ENCODE data around the gene CTNNBL1. TPM values are rescaled to one million over a fixed set of nuclear protein-coding genes. Genes with fewer than 3 reads are reported as not detected.

Gene CTNNBL1
- total RNA-seq, 1 experiment from 2014 or later = 71.2 TPM

DNA sequence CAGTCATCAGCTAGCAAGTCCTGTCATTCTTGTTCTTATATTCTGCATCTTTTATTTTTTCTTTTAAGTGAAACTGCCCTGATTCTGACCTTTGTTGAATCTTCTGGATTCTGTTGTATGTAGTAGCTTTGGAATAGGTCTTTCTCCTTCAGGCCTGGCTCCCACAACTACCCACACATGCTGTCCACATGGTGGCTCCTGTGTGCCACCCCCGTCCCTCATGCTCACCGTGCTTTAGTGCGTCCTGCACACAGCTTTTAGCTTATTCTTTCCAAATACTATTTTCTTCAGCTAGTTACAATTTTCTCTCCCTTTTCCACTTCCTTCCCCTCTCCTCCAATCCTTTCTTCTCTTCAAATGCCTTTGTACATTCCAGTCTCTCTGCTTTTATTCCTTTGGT is 61.8 kb downstream of the CTNNBL1 start:
- POLR2A ChIA-PET = no interaction called here
- DNase-seq (ENCODE audit: low read depth, low spot score) (no peak), ATAC-seq (no peak)
- Histone ChIP-seq H3K36me3 (ENCODE audit: control insufficient read depth, insufficient read depth, low read length) (no peaks in the 10 kb centered on the region; the same call in 1 of the 2 replicates), H3K27me3 (ENCODE audit: control insufficient read depth, insufficient read depth, low read length) (no peaks in the 10 kb centered on the region), H3K27ac (ENCODE audit: low read length) (no peak overlapping the region), H3K9me3 (ENCODE audit: control insufficient read depth, insufficient read depth, low read depth, low read length) (no peaks in the 10 kb centered on the region), H3K4me3 (ENCODE audit: low read depth in 2 of 2, low read length in 2 of 2) (no peak overlapping the region), H3K4me1 (ENCODE audit: control insufficient read depth, insufficient read depth, low read length) (no peaks in the 10 kb centered on the region)
- in situ Hi-C loops (cut with HindIII; ENCODE audit: low pct_unique_long_range_greater_than_20kb, low sequenced_read_pairs) (no loop called here), intact Hi-C loops (cut with micrococcal nuclease; ENCODE audit: unreplicated experiment) (no loop called here)
- BruUV-seq (replicated peaks) = no TSS peak
- TF ChIP-seq POLR2AphosphoS5 (IDR thresholded peaks at IDR 0.05; ENCODE audit: low read depth, low read length) (no peak), SIN3A (IDR thresholded peaks at IDR 0.05; ENCODE audit: borderline replicate concordance, insufficient read depth, low read depth, low read length) (no peak), TCF7L2 (IDR thresholded peaks at IDR 0.05; ENCODE audit: low read depth, low read length) (no peak)
- TF ChIP-seq, protein P1, sequence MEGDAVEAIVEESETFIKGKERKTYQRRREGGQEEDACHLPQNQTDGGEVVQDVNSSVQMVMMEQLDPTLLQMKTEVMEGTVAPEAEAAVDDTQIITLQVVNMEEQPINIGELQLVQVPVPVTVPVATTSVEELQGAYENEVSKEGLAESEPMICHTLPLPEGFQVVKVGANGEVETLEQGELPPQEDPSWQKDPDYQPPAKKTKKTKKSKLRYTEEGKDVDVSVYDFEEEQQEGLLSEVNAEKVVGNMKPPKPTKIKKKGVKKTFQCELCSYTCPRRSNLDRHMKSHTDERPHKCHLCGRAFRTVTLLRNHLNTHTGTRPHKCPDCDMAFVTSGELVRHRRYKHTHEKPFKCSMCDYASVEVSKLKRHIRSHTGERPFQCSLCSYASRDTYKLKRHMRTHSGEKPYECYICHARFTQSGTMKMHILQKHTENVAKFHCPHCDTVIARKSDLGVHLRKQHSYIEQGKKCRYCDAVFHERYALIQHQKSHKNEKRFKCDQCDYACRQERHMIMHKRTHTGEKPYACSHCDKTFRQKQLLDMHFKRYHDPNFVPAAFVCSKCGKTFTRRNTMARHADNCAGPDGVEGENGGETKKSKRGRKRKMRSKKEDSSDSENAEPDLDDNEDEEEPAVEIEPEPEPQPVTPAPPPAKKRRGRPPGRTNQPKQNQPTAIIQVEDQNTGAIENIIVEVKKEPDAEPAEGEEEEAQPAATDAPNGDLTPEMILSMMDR (IDR thresholded peaks at IDR 0.05) = no peak
- TF ChIP-seq, protein P2, sequence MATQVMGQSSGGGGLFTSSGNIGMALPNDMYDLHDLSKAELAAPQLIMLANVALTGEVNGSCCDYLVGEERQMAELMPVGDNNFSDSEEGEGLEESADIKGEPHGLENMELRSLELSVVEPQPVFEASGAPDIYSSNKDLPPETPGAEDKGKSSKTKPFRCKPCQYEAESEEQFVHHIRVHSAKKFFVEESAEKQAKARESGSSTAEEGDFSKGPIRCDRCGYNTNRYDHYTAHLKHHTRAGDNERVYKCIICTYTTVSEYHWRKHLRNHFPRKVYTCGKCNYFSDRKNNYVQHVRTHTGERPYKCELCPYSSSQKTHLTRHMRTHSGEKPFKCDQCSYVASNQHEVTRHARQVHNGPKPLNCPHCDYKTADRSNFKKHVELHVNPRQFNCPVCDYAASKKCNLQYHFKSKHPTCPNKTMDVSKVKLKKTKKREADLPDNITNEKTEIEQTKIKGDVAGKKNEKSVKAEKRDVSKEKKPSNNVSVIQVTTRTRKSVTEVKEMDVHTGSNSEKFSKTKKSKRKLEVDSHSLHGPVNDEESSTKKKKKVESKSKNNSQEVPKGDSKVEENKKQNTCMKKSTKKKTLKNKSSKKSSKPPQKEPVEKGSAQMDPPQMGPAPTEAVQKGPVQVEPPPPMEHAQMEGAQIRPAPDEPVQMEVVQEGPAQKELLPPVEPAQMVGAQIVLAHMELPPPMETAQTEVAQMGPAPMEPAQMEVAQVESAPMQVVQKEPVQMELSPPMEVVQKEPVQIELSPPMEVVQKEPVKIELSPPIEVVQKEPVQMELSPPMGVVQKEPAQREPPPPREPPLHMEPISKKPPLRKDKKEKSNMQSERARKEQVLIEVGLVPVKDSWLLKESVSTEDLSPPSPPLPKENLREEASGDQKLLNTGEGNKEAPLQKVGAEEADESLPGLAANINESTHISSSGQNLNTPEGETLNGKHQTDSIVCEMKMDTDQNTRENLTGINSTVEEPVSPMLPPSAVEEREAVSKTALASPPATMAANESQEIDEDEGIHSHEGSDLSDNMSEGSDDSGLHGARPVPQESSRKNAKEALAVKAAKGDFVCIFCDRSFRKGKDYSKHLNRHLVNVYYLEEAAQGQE (IDR thresholded peaks at IDR 0.05; ENCODE audit: insufficient read depth in 1 of 2, low read depth in 2 of 2, low read length in 1 of 2) = no peak
- CTCF ChIA-PET = interaction anchor here (0.5 kb wide), 1 partner anchor 196 kb away, joined by 3 read pairs; no protein-coding TSS in a partner anchor

DNA sequence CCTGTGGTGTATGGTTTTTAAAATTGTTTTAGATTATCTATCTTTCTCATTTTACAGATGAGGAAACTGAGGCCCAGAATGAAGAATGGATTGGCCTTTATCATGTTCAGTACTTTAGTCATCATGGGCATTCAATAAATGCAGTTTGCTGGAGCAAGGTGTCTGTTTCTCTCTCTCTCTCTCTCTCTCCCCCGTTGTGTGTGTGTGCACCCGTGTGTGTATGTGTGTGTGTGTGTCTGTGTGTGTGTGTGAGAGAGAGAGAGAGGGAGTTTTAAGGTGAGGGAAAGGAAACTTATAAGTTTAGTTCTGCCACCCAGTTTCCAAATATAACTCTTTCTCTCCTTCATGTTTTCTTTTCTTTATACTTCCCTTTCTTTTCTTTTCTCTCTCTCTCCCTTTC is 62.4 kb downstream of the CTNNBL1 start:
- H3K4me1 ChIP-seq (ENCODE audit: control insufficient read depth, insufficient read depth, low read length) = no peaks in the 10 kb centered on the region
- H3K36me3 ChIP-seq (ENCODE audit: control insufficient read depth, insufficient read depth, low read length) = no peaks in the 10 kb centered on the region; the same call in 1 of the 2 replicates
- POLR2A ChIA-PET = no interaction called here
- CTCF ChIA-PET = no interaction called here
- no peak overlapping the region for H3K27ac ChIP-seq (ENCODE audit: low read length)
- no TSS peak for BruUV-seq (replicated peaks)
- TF ChIP-seq, protein P2 (IDR thresholded peaks at IDR 0.05; ENCODE audit: insufficient read depth in 1 of 2, low read depth in 2 of 2, low read length in 1 of 2) = no peak
- TF ChIP-seq, protein P1 (IDR thresholded peaks at IDR 0.05) = no peak
- TF ChIP-seq POLR2AphosphoS5 (IDR thresholded peaks at IDR 0.05; ENCODE audit: low read depth, low read length) (no peak), TCF7L2 (IDR thresholded peaks at IDR 0.05; ENCODE audit: low read depth, low read length) (no peak), SIN3A (IDR thresholded peaks at IDR 0.05; ENCODE audit: borderline replicate concordance, insufficient read depth, low read depth, low read length) (no peak)
- ATAC-seq (no peak), DNase-seq (ENCODE audit: low read depth, low spot score) (no peak)
- no peaks in the 10 kb centered on the region for H3K27me3 ChIP-seq (ENCODE audit: control insufficient read depth, insufficient read depth, low read length)
- intact Hi-C loops (cut with micrococcal nuclease; ENCODE audit: unreplicated experiment) (no loop called here), in situ Hi-C loops (cut with HindIII; ENCODE audit: low pct_unique_long_range_greater_than_20kb, low sequenced_read_pairs) (no loop called here)
- H3K4me3 ChIP-seq (ENCODE audit: low read depth in 2 of 2, low read length in 2 of 2) = no peak overlapping the region
- H3K9me3 ChIP-seq (ENCODE audit: control insufficient read depth, insufficient read depth, low read depth, low read length) = no peaks in the 10 kb centered on the region

All from Panc1 (cell line).